GM18498 (cell line): ENCODE data around the gene PLEKHA6.

ENCODE experiments used
- ATAC-seq: cut with Tn5 transposase; IDR thresholded peaks from one replicate; pipeline ENCODE4 v1.9.1; 2021; ENCODE audit warnings: mild to moderate bottlenecking, moderate library complexity; ENCODE audit not compliant: unreplicated experiment

PLEKHA6 gene

GRCh38 chr1:204221271-204221670 is 138.5 kb downstream of the PLEKHA6 start:
- no peak for ATAC-seq

DNA sequence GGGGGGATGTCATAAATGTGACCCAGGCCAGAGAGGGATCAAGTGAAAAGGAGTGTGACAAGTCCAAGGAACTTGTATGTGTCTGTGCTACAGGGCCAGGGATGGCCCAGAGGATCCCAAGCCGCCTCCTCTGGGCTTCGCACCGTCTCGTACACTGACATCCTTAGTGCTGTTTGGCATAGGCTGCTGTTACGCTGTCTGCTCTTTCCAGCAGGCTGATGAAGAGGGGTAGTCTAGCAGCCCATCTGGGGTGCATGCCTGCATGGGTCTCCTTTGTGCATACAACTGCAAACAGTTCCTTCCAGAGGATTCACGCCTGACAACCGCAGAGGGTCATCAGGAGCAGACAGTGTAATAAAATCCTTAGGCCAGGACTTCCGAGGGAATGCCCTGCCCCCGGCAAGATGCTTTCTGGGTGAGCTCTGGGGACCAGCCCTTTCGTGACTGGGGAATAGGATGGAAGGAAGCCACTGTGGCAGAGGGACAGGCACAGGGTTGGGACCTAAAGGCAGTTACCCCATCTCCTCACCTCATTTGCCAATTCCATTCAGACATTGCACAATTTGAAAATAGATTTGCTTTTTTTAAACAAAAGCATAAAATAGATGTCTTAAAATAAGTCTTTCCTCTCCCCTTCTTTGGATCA is 139.6 kb downstream of the PLEKHA6 start:
- ATAC-seq: no peak

DNA sequence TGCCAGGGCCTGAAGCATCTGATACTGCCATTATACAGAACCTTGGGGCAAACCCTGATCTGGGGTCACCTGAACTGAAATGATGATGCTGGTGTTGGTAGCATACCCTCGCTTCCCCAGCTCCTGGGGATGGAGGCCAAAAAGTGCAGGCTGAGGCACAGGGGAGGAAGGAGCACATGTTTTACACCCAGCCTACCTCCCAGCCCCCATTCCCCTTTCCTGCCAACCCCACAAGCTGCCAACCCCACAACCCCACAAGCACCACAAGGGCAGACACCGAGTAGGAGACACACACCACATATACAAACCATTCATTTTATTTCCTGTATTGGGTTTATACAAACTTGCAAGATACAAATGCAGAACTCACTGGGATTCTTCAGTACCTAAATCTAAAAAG is 141.2 kb downstream of the PLEKHA6 start:
- no peak for ATAC-seq

GRCh38 chr1:204217648-204218000 is 142.1 kb downstream of the PLEKHA6 start:
- ATAC-seq: no peak

DNA sequence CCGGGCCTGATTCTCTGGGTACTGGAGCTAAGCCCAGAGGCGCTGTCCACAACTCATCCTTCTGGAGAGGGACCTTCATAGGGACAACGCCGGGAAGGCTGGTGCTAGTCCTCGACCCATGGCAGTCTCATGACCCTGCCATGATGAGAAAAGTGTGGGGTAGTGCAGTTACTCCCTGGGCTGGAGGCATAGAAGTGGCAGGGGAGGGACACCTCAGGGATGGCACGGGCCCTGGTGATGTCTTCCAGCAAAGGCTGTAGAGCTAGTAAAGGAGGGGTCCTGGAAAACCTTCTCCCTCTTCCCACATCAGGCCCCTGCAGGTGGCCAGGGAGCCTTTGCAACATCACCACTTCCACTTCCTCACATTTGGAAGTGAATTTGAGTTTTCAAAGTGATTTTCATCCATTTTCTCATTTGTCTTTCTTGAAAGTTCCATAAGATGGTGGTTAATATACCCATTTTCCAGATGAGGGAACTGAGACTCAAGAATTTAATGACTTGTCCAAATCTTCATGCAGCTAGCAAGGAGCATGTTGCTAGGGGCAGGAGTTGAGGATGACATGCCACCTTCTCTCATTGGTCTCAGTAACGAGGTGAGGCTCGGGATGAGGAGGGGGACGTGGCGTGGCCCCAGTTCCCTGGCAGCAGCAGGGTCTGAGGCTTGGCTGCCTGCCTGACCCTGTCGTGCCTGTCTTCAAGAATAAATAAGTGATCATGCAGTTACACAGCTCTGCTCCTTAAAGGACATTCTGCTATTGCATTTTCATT is 142.7 kb downstream of the PLEKHA6 start:
- ATAC-seq: no peak

GRCh38 chr1:204216236-204216635 is 143.5 kb downstream of the PLEKHA6 start:
- no peak for ATAC-seq

DNA sequence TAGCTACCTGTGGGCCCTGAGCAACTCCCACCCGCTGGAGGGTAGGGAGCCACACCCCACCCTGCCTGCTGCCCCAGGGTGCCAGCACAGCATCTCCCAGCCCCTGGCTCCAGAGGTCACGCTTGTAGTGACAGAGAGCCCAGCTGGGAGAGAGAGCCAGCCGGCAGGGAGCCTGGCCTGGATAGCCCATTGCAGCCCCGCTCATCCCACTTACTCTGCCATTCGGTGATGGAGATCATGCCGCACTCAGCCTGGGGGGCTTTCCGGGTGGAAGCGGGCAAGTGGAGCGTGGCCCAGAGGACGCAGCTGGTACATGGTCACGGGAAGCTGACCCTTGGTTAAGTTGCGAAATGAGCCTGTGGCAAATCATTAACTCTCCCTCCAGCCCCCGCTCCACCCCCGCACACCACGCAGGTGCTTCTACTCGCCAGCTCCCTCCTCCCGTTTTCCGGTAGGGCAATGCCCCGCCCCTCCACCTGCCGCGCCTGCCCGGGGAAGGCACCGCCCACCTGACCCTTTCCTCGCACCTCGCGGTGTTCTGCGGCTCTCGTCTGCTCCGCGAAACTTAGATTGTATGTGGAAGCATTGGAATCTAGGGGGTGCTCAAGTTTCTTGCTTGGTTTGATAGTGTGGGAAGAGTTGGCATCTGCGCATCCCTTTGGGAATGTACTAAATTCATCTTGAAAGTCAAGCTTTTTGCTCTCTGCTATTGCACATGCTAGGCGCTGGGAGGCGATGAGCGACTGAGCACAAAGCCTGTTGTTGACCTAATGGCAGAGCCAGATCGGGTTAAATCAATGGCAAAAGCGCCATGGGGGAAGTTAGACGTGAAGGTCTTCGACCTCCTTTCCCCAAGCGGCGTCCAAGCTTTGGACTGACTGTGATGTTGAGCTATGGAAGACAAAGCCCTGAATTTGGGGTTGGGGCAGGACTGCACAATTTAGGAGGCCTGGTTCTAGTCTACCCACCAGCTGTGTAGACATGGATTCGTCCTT is 145.8 kb downstream of the PLEKHA6 start, which contains the start of gene GOLT1A:
TSS of gene GOLT1A (minus strand) at position 321 of the 995 bp plus-strand sequence. CDS start at position 239, 82 bp downstream.
- peak; percentile 76 for ATAC-seq

DNA sequence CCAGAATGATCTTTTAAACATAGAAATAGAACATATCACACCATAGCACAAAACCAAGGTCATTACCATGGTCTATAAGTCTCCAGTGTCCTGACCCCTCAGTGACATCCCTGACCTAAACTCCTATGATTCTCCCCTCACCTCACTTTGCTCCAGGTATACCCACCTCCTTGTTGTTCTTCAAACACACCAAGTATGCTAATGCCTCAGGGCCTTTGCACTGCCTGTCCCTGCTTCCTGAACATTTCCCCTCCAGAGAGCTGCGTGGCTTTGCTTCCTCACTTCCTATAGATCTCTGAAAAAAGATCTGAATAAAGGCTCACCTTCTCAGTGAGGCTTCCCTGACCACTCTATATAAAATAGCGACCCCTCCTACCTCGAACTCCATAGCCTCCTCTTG is 147.0 kb downstream of the PLEKHA6 start:
- no peak for ATAC-seq

DNA sequence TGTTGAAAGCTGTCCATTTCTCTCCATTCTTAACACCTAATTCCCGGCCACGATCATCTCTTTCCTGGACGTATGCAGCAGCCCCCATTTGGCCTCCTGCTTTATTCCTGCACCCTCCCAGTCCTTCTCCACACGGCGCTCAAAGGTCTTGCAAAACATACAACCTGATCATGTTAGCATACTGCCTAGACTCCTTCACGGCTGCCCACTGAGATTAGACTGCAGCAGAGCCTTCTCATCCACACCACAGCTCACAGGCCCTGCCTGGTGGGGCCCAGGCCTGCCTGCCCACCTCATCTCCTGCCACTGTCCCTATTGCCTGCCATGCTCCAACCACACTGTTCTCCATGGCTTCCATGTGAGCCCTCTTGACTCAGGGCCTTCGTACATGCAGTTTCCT is 148.7 kb downstream of the PLEKHA6 start:
- ATAC-seq: no peak

DNA sequence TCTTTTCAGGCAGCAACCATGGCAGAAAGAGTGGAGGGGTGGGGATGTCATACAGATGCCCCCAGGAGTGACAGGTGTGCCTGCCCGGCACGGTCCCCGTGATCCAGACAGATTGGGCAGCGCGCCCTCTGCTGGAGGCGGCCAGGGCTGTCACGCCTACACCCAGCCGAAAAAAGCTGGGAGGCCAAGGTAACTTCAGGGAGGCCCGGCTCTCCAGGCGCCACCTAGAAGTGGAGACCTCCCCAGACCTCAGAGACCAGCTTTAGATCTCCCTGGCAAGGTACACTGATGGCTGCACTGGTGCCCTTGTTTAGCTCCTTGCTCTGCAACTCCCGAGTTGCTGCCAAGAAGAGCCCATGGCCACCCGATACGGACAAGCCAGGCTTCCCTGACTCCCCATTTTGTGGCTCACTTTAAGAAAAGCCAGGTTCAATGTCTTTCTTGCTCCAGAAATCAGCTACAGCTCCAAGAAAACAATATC is 152.6 kb downstream of the PLEKHA6 start:
- ATAC-seq: no peak

- ATAC-seq: no peak
These were observed 153.6 kb downstream of the PLEKHA6 start for GRCh38 chr1:204206121-204206520.

- ATAC-seq: no peak
These were observed 154.2 kb downstream of the PLEKHA6 start for GRCh38 chr1:204205486-204205885.

DNA sequence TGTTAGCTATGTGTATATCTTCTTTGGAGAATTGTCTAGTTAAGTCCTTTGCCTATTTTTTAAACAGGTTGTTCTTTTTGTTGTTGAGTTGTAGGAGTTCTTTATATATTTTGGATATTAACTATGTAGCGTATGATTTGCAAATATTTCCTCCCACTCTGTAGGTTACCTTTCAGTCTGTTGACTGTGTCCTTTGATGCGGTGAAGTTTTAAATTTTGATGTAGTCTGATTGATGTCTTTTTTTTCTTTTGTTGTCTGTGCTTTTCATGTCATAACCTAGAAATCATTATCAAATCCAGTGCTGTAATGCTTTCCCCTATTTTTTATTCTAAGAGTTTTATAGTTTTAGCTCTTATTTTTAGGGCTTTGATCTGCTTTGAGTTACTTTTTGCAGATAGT is 154.8 kb downstream of the PLEKHA6 start:
- no peak for ATAC-seq

GRCh38 chr1:204203206-204203767 is 156.4 kb downstream of the PLEKHA6 start:
- ATAC-seq: no peak

DNA sequence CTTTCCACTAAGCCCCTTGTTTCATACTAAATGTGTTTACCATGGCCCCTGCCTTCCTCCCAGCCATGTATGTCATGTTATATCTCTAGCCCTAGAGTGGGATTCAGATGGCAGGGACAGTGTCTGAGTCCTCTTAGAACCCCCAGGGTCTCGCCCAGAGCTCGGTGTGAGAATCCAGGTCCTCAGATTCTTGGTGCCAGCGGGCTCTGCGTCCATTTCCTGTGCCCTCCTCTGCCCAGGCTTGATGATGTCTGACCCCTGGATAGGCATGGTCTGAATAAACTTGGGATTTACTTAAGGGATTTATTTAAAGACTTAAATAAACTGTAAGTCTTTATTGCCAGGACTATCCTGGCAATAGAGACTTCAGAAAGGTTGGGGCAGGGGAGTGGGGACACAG is 157.2 kb downstream of the PLEKHA6 start:
- no peak for ATAC-seq

DNA sequence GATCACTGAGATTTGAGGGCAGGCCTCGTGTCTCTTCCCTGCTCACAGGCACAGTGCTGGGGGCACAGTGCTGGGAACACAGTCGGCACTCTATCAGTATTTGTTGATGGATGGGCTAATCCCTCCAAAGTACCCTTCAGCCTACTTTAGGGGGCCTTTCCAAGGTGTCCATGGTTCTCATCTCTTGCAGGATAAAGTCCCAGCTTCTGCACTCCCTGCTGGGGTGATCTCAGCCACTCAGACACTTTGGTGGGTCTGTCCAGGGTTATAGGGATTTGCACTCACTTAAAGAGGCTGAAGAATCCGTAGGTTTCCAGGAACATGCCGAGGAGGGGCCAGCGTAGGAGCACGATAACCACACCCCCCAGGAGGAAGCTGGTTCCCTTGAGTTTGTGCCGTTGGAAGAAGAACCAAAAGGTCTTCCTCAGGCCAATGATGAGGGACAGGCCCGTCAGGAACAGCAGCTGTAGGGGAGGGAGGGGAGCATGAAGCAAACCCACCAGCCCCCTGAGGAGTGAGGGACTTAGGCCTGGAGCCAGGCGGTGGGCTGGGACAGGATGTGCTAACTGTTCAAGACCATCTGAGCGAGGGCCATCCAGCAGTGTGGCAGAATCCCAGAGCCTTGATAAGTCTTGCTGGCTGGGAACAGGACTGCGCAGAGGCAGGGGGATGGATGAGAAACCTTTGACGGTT is 158.2 kb downstream of the PLEKHA6 start:
- ATAC-seq: no peak

DNA sequence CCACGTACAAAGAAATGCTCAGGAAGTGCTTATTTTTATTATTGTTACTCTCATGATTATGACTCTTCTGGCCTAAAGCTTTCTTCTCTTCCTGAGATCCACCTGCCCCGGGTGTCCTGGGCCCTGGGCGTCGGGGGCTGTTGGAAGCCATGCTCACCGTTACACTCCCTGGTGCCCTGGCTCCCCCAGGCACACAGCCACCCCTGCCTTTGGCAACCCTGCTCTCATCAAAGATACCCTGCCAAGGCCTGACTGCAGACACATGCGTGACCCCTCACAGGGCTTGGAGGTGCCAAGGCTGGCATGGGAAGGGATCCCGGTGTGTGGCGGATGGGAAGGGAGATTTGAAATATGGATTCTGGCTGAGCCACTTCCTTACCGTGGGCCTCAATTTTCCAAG is 160.2 kb downstream of the PLEKHA6 start:
- ATAC-seq: no peak

- ATAC-seq: no peak
These were observed 161.1 kb downstream of the PLEKHA6 start for GRCh38 chr1:204198348-204199340.

- ATAC-seq: no peak
These were observed 162.7 kb downstream of the PLEKHA6 start for GRCh38 chr1:204197068-204197467.
